Mesenchymal stem cell (in vitro differentiated cells and primary cell): Measurements from ENCODE around the gene IP6K2.

Experiments
- DNase-seq: peaks from one replicate; pipeline ENCODE4 v3.0.0-alpha.2; 2013
- H2AFZ ChIP-seq: one replicate; pipeline ENCODE4 v1.6.1; 2013; ENCODE audit warnings: low read depth, mild to moderate bottlenecking, control low read depth, inconsistent platforms, low read length, moderate library complexity
- H2AK5ac ChIP-seq: 2 replicates; pipeline ENCODE4 v1.6.1; 2013; ENCODE audit warnings: low read length, moderate library complexity, mild to moderate bottlenecking, inconsistent platforms; ENCODE audit not compliant: severe bottlenecking
- H2BK120ac ChIP-seq: one replicate; pipeline ENCODE4 v1.6.1; 2013; ENCODE audit warnings: low read depth, mild to moderate bottlenecking, inconsistent platforms, low read length, moderate library complexity
- H2BK12ac ChIP-seq, 2 experiments: one replicate each; pipeline ENCODE4 v1.6.1; 2013; ENCODE audit warnings: inconsistent platforms in 2 of 2, low read length in 2 of 2, mild to moderate bottlenecking in 2 of 2, moderate library complexity in 2 of 2, control low read depth in 1 of 2
- H2BK15ac ChIP-seq: one replicate; pipeline ENCODE4 v1.6.1; 2013; ENCODE audit warnings: mild to moderate bottlenecking, low read depth, inconsistent platforms; ENCODE audit not compliant: poor library complexity, severe bottlenecking
- H2BK5ac ChIP-seq: 2 replicates; pipeline ENCODE4 v1.6.1; 2013; ENCODE audit warnings: low read depth, mild to moderate bottlenecking, low read length, control low read depth, inconsistent platforms; ENCODE audit not compliant: poor library complexity, severe bottlenecking
- H3K14ac ChIP-seq, 2 experiments: one replicate each; pipeline ENCODE4 v1.6.1; 2013; ENCODE audit warnings: inconsistent platforms in 2 of 2, low read length in 2 of 2, control low read depth in 1 of 2, mild to moderate bottlenecking in 1 of 2, moderate library complexity in 1 of 2
- H3K18ac ChIP-seq, 2 experiments: one replicate each; pipeline ENCODE4 v1.6.1; 2013; ENCODE audit warnings: inconsistent platforms in 2 of 2, low read length in 2 of 2, control low read depth in 1 of 2, low read depth in 1 of 2, mild to moderate bottlenecking in 1 of 2
- H3K23ac ChIP-seq, 2 experiments: one replicate each; pipeline ENCODE4 v1.6.1; 2013; ENCODE audit warnings: inconsistent platforms in 2 of 2, low read length in 2 of 2, mild to moderate bottlenecking in 2 of 2, moderate library complexity in 2 of 2, control low read depth in 1 of 2
- H3K27ac ChIP-seq: 2 replicates; pipeline ENCODE4 v1.5.1; 2013; ENCODE audit warnings: mild to moderate bottlenecking, moderate library complexity, low read length, control low read depth, inconsistent platforms; ENCODE audit not compliant: poor library complexity, severe bottlenecking
- H3K27me3 ChIP-seq, 2 experiments: 2 replicates each; pipeline versions ENCODE4 v1.6.1 to v1.7.0; 2013; ENCODE audit warnings: low read length in 2 of 2, mild to moderate bottlenecking in 2 of 2, moderate library complexity in 2 of 2, control low read depth in 1 of 2, inconsistent platforms in 1 of 2; ENCODE audit not compliant: control insufficient read depth in 1 of 2, insufficient read depth in 1 of 2
- H3K36me3 ChIP-seq, 2 experiments: 2 replicates each; pipeline versions ENCODE4 v1.6.1 to v1.7.0; 2013; ENCODE audit warnings: low read length in 2 of 2, control low read depth in 1 of 2, inconsistent platforms in 1 of 2, low read depth in 1 of 2, mild to moderate bottlenecking in 1 of 2; ENCODE audit not compliant: insufficient read depth in 2 of 2, control insufficient read depth in 1 of 2
- H3K4ac ChIP-seq, 2 experiments: one replicate each; pipeline ENCODE4 v1.6.1; 2013; ENCODE audit warnings: inconsistent platforms in 2 of 2, low read length in 2 of 2, mild to moderate bottlenecking in 2 of 2, moderate library complexity in 2 of 2, control low read depth in 1 of 2, low read depth in 1 of 2
- H3K4me1 ChIP-seq: 2 replicates; pipeline ENCODE4 v1.6.1; 2013; ENCODE audit warnings: low read depth, low read length, control low read depth; ENCODE audit not compliant: control insufficient read depth, insufficient read depth
- H3K4me2 ChIP-seq: 2 replicates; pipeline ENCODE4 v1.6.1; 2013; ENCODE audit warnings: low read length, mild to moderate bottlenecking, inconsistent platforms; ENCODE audit not compliant: poor library complexity, severe bottlenecking
- H3K4me3 ChIP-seq, 2 experiments: 2 replicates each; pipeline versions ENCODE4 v1.5.1 to v1.7.0; 2013; ENCODE audit warnings: low read length in 2 of 2, mild to moderate bottlenecking in 2 of 2, control low read depth in 1 of 2, low read depth in 1 of 2; ENCODE audit not compliant: insufficient read depth in 1 of 2
- H3K79me1 ChIP-seq: replicated peaks from 2 replicates; pipeline ENCODE4 v1.6.1; 2013; ENCODE audit warnings: mild to moderate bottlenecking, control low read depth, low read length, inconsistent platforms; ENCODE audit not compliant: poor library complexity, severe bottlenecking
- H3K9ac ChIP-seq: 2 replicates; pipeline ENCODE4 v1.7.0; 2013; ENCODE audit warnings: mild to moderate bottlenecking, low read length, moderate library complexity
- H3K9me3 ChIP-seq: 2 replicates; pipeline ENCODE4 v1.7.0; 2013; ENCODE audit warnings: mild to moderate bottlenecking, low read length; ENCODE audit not compliant: control insufficient read depth
- H4K8ac ChIP-seq: one replicate; pipeline ENCODE4 v1.6.1; 2013; ENCODE audit warnings: inconsistent platforms, mild to moderate bottlenecking, low read length, moderate library complexity
- H4K91ac ChIP-seq: one replicate; pipeline ENCODE4 v1.6.1; 2013; ENCODE audit warnings: mild to moderate bottlenecking, low read length, inconsistent platforms
- WGBS: methylation state at CpG from one replicate; pipeline ENCODE4 v1.1.7; 2013; ENCODE audit warnings: mixed read lengths; 5-methylcytosine and 5-hydroxymethylcytosine counted together

IP6K2 gene

GRCh38 chr3:48684480-48685143 lies 32.4 kb downstream of the IP6K2 start:
- H3K27ac ChIP-seq, result no peak overlapping the region
- H3K79me1 ChIP-seq, result peaks cover 44% of the 10 kb centered on the region
- no peak overlapping the region for H2AFZ ChIP-seq
- peak overlapping the region; percentile 73 for H3K9ac ChIP-seq
- H3K4ac ChIP-seq, result peak overlapping the region in 1 of 2 experiments; percentile 76
- H2BK15ac ChIP-seq, result peak overlapping the region; percentile 89
- H3K4me1 ChIP-seq, result peaks cover 42% of the 10 kb centered on the region
- H3K4me3 ChIP-seq, result peak overlapping the region in 1 of 2 experiments; percentile 96
- peak; percentile 51 for DNase-seq
- H2BK120ac ChIP-seq, result peak overlapping the region; percentile 23
- H3K14ac ChIP-seq, result no peak overlapping the region
- H3K36me3 ChIP-seq, result peaks cover 55 to 64% of the 10 kb centered on the region in 2 experiments
- no peak overlapping the region for H2BK5ac ChIP-seq
- WGBS, result 56% methylated on average over 5 of the region's 7 CpGs
- peak overlapping the region; percentile 14 for H3K4me2 ChIP-seq
- H3K23ac ChIP-seq, result no peak overlapping the region
- H3K9me3 ChIP-seq, result no peaks in the 10 kb centered on the region
- H2AK5ac ChIP-seq, result peak overlapping the region; percentile 21
- H3K18ac ChIP-seq, result no peak overlapping the region
- no peak overlapping the region for H2BK12ac ChIP-seq
- no peaks in the 10 kb centered on the region for H3K27me3 ChIP-seq
- H4K91ac ChIP-seq, result peak overlapping the region; percentile 19
- peak overlapping the region; percentile 45 for H4K8ac ChIP-seq

- Histone ChIP-seq H3K9ac (peak overlapping the region; percentile 73), H3K4me2 (no peak overlapping the region), H3K4ac (peak overlapping the region; percentile 6 to 21), H3K18ac (no peak overlapping the region), H3K79me1 (peaks cover 41% of the 10 kb centered on the region), H2BK15ac (no peak overlapping the region), H3K4me1 (peaks cover 42% of the 10 kb centered on the region), H2AK5ac (peak overlapping the region; percentile 62), H2BK5ac (no peak overlapping the region), H3K9me3 (no peaks in the 10 kb centered on the region), H3K14ac (peak overlapping the region in 1 of 2 experiments; percentile 28), H4K91ac (peak overlapping the region; percentile 19), H3K27me3 (no peaks in the 10 kb centered on the region), H3K36me3 (peaks cover 55 to 64% of the 10 kb centered on the region in 2 experiments), H3K23ac (no peak overlapping the region), H2BK12ac (peak overlapping the region in 1 of 2 experiments; percentile 17), H3K4me3 (peak overlapping the region in 1 of 2 experiments; percentile 96), H2BK120ac (peak overlapping the region; percentile 23), H4K8ac (peak overlapping the region; percentile 24), H2AFZ (no peak overlapping the region), H3K27ac (no peak overlapping the region)
- no peak for DNase-seq
- 91% methylated on average over 8 of the region's 8 CpGs for WGBS
Observed at GRCh38 chr3:48684054-48684349, 33.0 kb downstream of the IP6K2 start.

DNA sequence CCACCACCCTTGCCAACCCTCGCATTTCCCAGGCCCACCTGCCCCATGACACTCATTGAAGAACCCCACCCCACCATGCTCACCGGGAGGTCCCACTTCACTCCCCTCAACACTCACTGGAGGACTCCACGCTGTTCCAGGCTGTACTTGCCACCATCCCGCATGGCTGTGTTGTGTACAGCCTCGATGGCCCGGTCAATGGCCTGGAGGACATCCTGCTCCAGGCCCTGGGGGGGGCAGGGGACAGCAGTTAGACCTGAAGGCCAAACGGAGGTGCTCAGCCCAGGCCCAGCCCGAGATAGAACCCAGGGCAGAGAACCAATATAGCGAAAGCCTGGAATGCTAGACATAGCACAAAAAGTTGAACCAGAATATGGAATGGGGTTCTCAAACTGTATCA lies 34.2 kb downstream of the IP6K2 start:
- Histone ChIP-seq H2BK5ac (no peak overlapping the region), H2AK5ac (peak overlapping the region; percentile 34), H2AFZ (no peak overlapping the region), H3K79me1 (peaks cover 36% of the 10 kb centered on the region), H3K36me3 (peaks cover 55 to 63% of the 10 kb centered on the region in 2 experiments), H4K8ac (no peak overlapping the region), H3K27me3 (no peaks in the 10 kb centered on the region), H3K9ac (no peak overlapping the region), H2BK12ac (no peak overlapping the region), H4K91ac (no peak overlapping the region), H3K14ac (no peak overlapping the region), H3K27ac (peak overlapping the region; percentile 31), H3K4ac (no peak overlapping the region), H3K4me2 (no peak overlapping the region), H3K4me1 (peaks cover 49% of the 10 kb centered on the region), H2BK15ac (no peak overlapping the region), H2BK120ac (no peak overlapping the region), H3K9me3 (no peaks in the 10 kb centered on the region), H3K23ac (no peak overlapping the region), H3K4me3 (no peak overlapping the region), H3K18ac (no peak overlapping the region)
- over 99% methylated on average over 9 of the region's 9 CpGs for WGBS
- no peak for DNase-seq

- Histone ChIP-seq H3K23ac (no peak overlapping the region), H2BK120ac (no peak overlapping the region), H3K9me3 (no peaks in the 10 kb centered on the region), H3K4ac (no peak overlapping the region), H2BK15ac (no peak overlapping the region), H2AFZ (no peak overlapping the region), H3K4me3 (no peak overlapping the region), H3K36me3 (peaks cover 54 to 61% of the 10 kb centered on the region in 2 experiments), H3K9ac (no peak overlapping the region), H2BK12ac (no peak overlapping the region), H2AK5ac (no peak overlapping the region), H3K14ac (no peak overlapping the region), H3K4me2 (no peak overlapping the region), H3K4me1 (peaks cover 43% of the 10 kb centered on the region), H3K79me1 (peaks cover 30% of the 10 kb centered on the region), H3K18ac (no peak overlapping the region), H4K91ac (no peak overlapping the region), H2BK5ac (no peak overlapping the region), H3K27me3 (no peaks in the 10 kb centered on the region), H4K8ac (no peak overlapping the region), H3K27ac (no peak overlapping the region)
- DNase-seq, result no peak
- 96% methylated on average over 14 of the region's 17 CpGs for WGBS
Observed at GRCh38 chr3:48681974-48682610, 34.9 kb downstream of the IP6K2 start.
